GM12878 (cell line): ENCODE measurements around the gene PGF. TPM values are rescaled to one million over a fixed set of nuclear protein-coding genes. Genes with fewer than 3 reads are reported as not detected.

ENCODE experiments used
- ATAC-seq: fragments of 200-7000 bp; cut with Tn5 transposase; 3 replicates; pipeline ENCODE4 v1.9.1; 2020; ENCODE audit warnings: mild to moderate bottlenecking, moderate library complexity
- BruUV-seq: library from RNA; stranded (reverse); fragments of 400-500 nt; replicated peaks from 2 replicates; lab custom pipeline; 2021; lab: Mats Ljungman, UMichigan
- CTCF ChIA-PET: fragments of 300-600 bp; sonication (Branson Sonifier 250); formaldehyde crosslinking; extraction: SDS; loops from one replicate; lab custom pipeline; 2021; ENCODE audit warnings: inconsistent platforms; lab: Yijun Ruan, JAX
- POLR2A ChIA-PET: fragments of 350-600 bp; formaldehyde crosslinking; extraction: SDS; loops from one replicate; lab custom pipeline; 2021; ENCODE audit warnings: inconsistent platforms; lab: Charles Lee
- RAD21 ChIA-PET: fragments of 300-600 bp; sonication (Branson Sonifier 250); formaldehyde crosslinking; loops from one replicate; lab custom pipeline; 2023; ENCODE audit warnings: antibody characterized with exemption; ENCODE audit not compliant: unreplicated experiment; lab: Charles Lee
- SMC1A ChIA-PET: fragments of 300-600 bp; sonication (Branson Sonifier 250); formaldehyde crosslinking; loops from one replicate; lab custom pipeline; 2023; ENCODE audit not compliant: unreplicated experiment, uncharacterized antibody; lab: Charles Lee
- DNase-seq: peaks from one replicate; pipeline ENCODE4 v3.0.0-alpha.2; 2011; ENCODE audit warnings: low read depth, low spot score
- FAIRE-seq: peaks from 3 replicates; lab custom pipeline; 2011; peaks lifted over from hg19 to GRCh38; lab: Jason Lieb, UNC
- H2AFZ ChIP-seq: 2 replicates; pipeline ENCODE4 v1.6.0; 2011; ENCODE audit warnings: low read depth, low read length, control low read depth; ENCODE audit not compliant: control insufficient read depth
- H3K27ac ChIP-seq: 2 replicates; pipeline ENCODE4 v1.5.1; 2011; ENCODE audit warnings: control low read depth; ENCODE audit not compliant: control insufficient read depth, insufficient read depth
- H3K27me3 ChIP-seq, 2 experiments: replicated peaks in 1 of 2; 2 replicates each; pipeline versions ENCODE4 v1.6.0 to v1.6.1; 2011; ENCODE audit warnings: low read length in 1 of 2; ENCODE audit not compliant: control insufficient read depth in 2 of 2, insufficient read depth in 2 of 2
- H3K36me3 ChIP-seq, 2 experiments: 2 replicates each; pipeline ENCODE4 v1.5.1; 2011; ENCODE audit warnings: low read length in 1 of 2; ENCODE audit not compliant: control insufficient read depth in 2 of 2, insufficient read depth in 2 of 2
- H3K4me1 ChIP-seq: 2 replicates; pipeline ENCODE4 v1.6.1; 2011; ENCODE audit warnings: mild to moderate bottlenecking, low read length, moderate library complexity, mixed read lengths; ENCODE audit not compliant: control insufficient read depth, insufficient read depth
- H3K4me2 ChIP-seq: 2 replicates; pipeline ENCODE4 v1.6.0; 2011; ENCODE audit warnings: control low read depth; ENCODE audit not compliant: control insufficient read depth, insufficient read depth
- H3K4me3 ChIP-seq: fragments of 200-600 bp; sonication (generic); 2 replicates; pipeline ENCODE4 v1.5.1; 2016
- H3K79me2 ChIP-seq: 2 replicates; pipeline ENCODE4 v1.6.0; 2011; ENCODE audit warnings: low read length; ENCODE audit not compliant: control insufficient read depth, insufficient read depth
- H3K9ac ChIP-seq: 2 replicates; pipeline ENCODE4 v1.8.0; 2011; ENCODE audit warnings: low read length, control low read depth, mixed read lengths; ENCODE audit not compliant: control insufficient read depth, insufficient read depth
- H3K9me3 ChIP-seq: replicated peaks from 3 replicates; pipeline ENCODE4 v1.5.1; 2011; ENCODE audit warnings: mild to moderate bottlenecking, low read length; ENCODE audit not compliant: control insufficient read depth, insufficient read depth
- H4K20me1 ChIP-seq: 2 replicates; pipeline ENCODE4 v1.6.0; 2011; ENCODE audit not compliant: control insufficient read depth, insufficient read depth
- EP300 ChIP-seq, 2 experiments: fragments of 150-350 bp in 1 of 2; IDR thresholded peaks; 2 replicates each; pipeline ENCODE4 v1.6.1; 2011 to 2012; ENCODE audit warnings: low read depth in 2 of 2, low read length in 2 of 2, borderline replicate concordance in 1 of 2, improper control_type of control experiment in 1 of 2, inconsistent platforms in 1 of 2; ENCODE audit not compliant: control insufficient read depth in 1 of 2
- MEF2A ChIP-seq: IDR thresholded peaks from 2 replicates; pipeline ENCODE4 v1.6.1; 2011; ENCODE audit warnings: low read depth, mild to moderate bottlenecking, low read length, moderate library complexity; ENCODE audit not compliant: insufficient read depth
- PBX3 ChIP-seq: IDR thresholded peaks from 2 replicates; pipeline ENCODE4 v1.6.1; 2011; ENCODE audit warnings: mild to moderate bottlenecking, low read depth, low read length, moderate library complexity; ENCODE audit not compliant: insufficient replicate concordance
- POLR2A ChIP-seq: IDR thresholded peaks from 2 replicates; pipeline ENCODE4 v1.6.1; 2011; ENCODE audit warnings: low read depth, mild to moderate bottlenecking, low read length
- POLR2AphosphoS5 ChIP-seq: IDR thresholded peaks from 2 replicates; pipeline ENCODE4 v1.6.1; 2011; ENCODE audit warnings: mild to moderate bottlenecking, low read length, inconsistent platforms
- RAD51 ChIP-seq: fragments of 450-650 bp; IDR thresholded peaks from 2 replicates; pipeline ENCODE4 v1.6.1; 2016; ENCODE audit warnings: moderate library complexity, mild to moderate bottlenecking, inconsistent platforms
- RBBP5 ChIP-seq: fragments of 200-600 bp; sonication (generic); conservative IDR thresholded peaks from 2 replicates; pipeline ENCODE4 v1.6.1; 2016
- SMAD1 ChIP-seq: fragments of 450-650 bp; IDR thresholded peaks from 2 replicates; pipeline ENCODE4 v1.6.1; 2018; ENCODE audit warnings: mild to moderate bottlenecking, low read depth; ENCODE audit not compliant: partially characterized antibody
- WGBS: methylation state at CpG from one replicate; pipeline ENCODE4 v1.1.6; 2016; ENCODE audit warnings: low lambda C conversion rate; ENCODE audit not compliant: insufficient replicate concordance, insufficient coverage; ENCODE audit errors: missing lambda C conversion rate; 5-methylcytosine and 5-hydroxymethylcytosine counted together
- in situ Hi-C: fragments of 300-500 bp; cut with MboI; formaldehyde crosslinking; loops from 9 replicates; pipeline ENCODE4 v1.14.3; 2018; ENCODE audit warnings: mixed read lengths
- intact Hi-C: fragments of 100-400 bp; cut with micrococcal nuclease; formaldehyde crosslinking; loops from one replicate; pipeline ENCODE4 v1.14.2; 2022; ENCODE audit not compliant: unreplicated experiment
- polyA plus RNA-seq, 11 experiments: library from polyadenylated mRNA; depleted of rRNA in 4 of 11; unstranded in 6 of 11; stranded (reverse) in 5 of 11; fragments of >200 nt; fragmentation: Nextera tagmentation in 4 of 11; fragmentation: Illumina TruSeq in 1 of 11; extraction: Ambion mirVana in 4 of 11; extraction: Trizol in 1 of 11; gene quantifications; 1 replicate in 1 of 11; 2 replicates in 10 of 11; pipeline versions ENCODE4 v1.2.1 to v1.2.3, GENCODE V29; 2011 to 2016; ENCODE audit warnings: inconsistent platforms in 2 of 11, missing spikeins in 2 of 11, low read depth in 1 of 11
- total RNA-seq, 4 experiments: library from RNA; depleted of rRNA in 3 of 4; stranded (reverse); fragments of >200 nt in 3 of 4; fragmentation: Illumina TruSeq in 1 of 4; extraction: Trizol in 1 of 4; gene quantifications; 2 replicates each; pipeline versions ENCODE4 v1.2.1 to v1.2.3, GENCODE V29; 2013 to 2021

Gene PGF
- total and polyA plus RNA-seq, 10 of the 15 experiments (the other 5 are each of a cell fraction or from before 2014, with no cell fraction given), result 0.11 to 5.5 (median 0.63) TPM

GRCh38 chr14:74915426-74915825, 40.0 kb downstream of the PGF start:
- Histone ChIP-seq H3K4me3 (no peak overlapping the region), H3K79me2 (no peaks in the 10 kb centered on the region), H3K27me3 (no peaks in the 10 kb centered on the region), H3K4me2 (no peak overlapping the region), H3K9me3 (no peaks in the 10 kb centered on the region), H3K4me1 (no peaks in the 10 kb centered on the region), H3K36me3 (no peaks in the 10 kb centered on the region), H4K20me1 (no peaks in the 10 kb centered on the region), H2AFZ (no peak overlapping the region), H3K27ac (no peak overlapping the region), H3K9ac (no peak overlapping the region)
- intact Hi-C loops, result no loop called here
- CTCF ChIA-PET, result interaction anchor here (1.6 to 4.7 kb wide), 2 partner anchors 55 to 173 kb away, joined by 4 to 24 read pairs; no protein-coding TSS in a partner anchor
- SMC1A ChIA-PET, result interaction anchor here (1.4 kb wide), 1 partner anchor 25 kb away, joined by 6 read pairs; no protein-coding TSS in a partner anchor
- in situ Hi-C loops, result no loop called here
- 70% methylated on average over 4 of the region's 4 CpGs for WGBS
- BruUV-seq, result no TSS peak
- DNase-seq, result no peak
- RAD21 ChIA-PET, result interaction anchor here (1.4 kb wide), 1 partner anchor 174 kb away, joined by 4 read pairs; no protein-coding TSS in a partner anchor
- no peak for FAIRE-seq
- ATAC-seq, result no peak
- POLR2A ChIA-PET, result no interaction called here
- TF ChIP-seq PBX3 (no peak), EP300 (IDR thresholded peaks at IDR 0.05; ENCODE audit: borderline replicate concordance in 1 of 2, control insufficient read depth in 1 of 2, low read depth in 2 of 2, low read length in 2 of 2) (no peak), MEF2A (no peak), RAD51 (no peak), SMAD1 (no peak), POLR2A (no peak), POLR2AphosphoS5 (no peak), RBBP5 (no peak)
